Astrocyte of the spinal cord (primary cell): ENCODE data around the gene EFNB3.

Experiments used
- DNase-seq: peaks from one replicate; pipeline ENCODE4 v3.0.0; 2011; ENCODE audit warnings: low read depth, low spot score
- H3K4me3 ChIP-seq: 2 replicates; pipeline ENCODE4 v1.5.1; 2011; ENCODE audit warnings: low read depth, mild to moderate bottlenecking, low read length, moderate library complexity
- CTCF ChIP-seq: IDR thresholded peaks from 2 replicates; pipeline ENCODE4 v1.5.1; 2012; ENCODE audit warnings: low read depth, mild to moderate bottlenecking, low read length, inconsistent platforms
- in situ Hi-C: cut with HindIII; loops from 2 replicates; pipeline ENCODE4 v1.10.0; 2017; ENCODE audit warnings: low sequenced_read_pairs

Gene EFNB3

GRCh38 chr17:7713782-7714181, 8.8 kb downstream of the EFNB3 start:
- DNase-seq, result no peak
- in situ Hi-C loops, result no loop called here

GRCh38 chr17:7714721-7715594, 10.0 kb downstream of the EFNB3 start:
- in situ Hi-C loops, result no loop called here
- H3K4me3 ChIP-seq, result no peak overlapping the region
- no peak for DNase-seq
- TF ChIP-seq CTCF, result no peak

More at GRCh38 chr17:7713782-7714181, 8.8 kb downstream of the EFNB3 start:
- H3K4me3 ChIP-seq, result no peak overlapping the region
- no peak for TF ChIP-seq CTCF

- TF ChIP-seq CTCF, result no peak
- DNase-seq, result no peak
- H3K4me3 ChIP-seq, result peak overlapping the region; percentile 62
- in situ Hi-C loops, result no loop called here
Observed at GRCh38 chr17:7715936-7716886, 11.2 kb downstream of the EFNB3 start.

GRCh38 chr17:7716901-7717755, 12.1 kb downstream of the EFNB3 start, which contains the start of gene DNAH2:
Gene DNAH2, plus strand, starts transcription at chr17:7717744. Its CDS starts 1,991 bp downstream, at chr17:7719735.
- peak; percentile 89 for DNase-seq
- peak; percentile 61 for TF ChIP-seq CTCF
- in situ Hi-C loops, result no loop called here
- H3K4me3 ChIP-seq, result peak within 1 kb of the TSS; percentile 62

GRCh38 chr17:7717756-7718350, 12.9 kb downstream of the EFNB3 start:
- H3K4me3 ChIP-seq, result peak overlapping the region; percentile 62
- no peak for TF ChIP-seq CTCF
- no peak for DNase-seq
- in situ Hi-C loops, result no loop called here

- no peak for DNase-seq
- H3K4me3 ChIP-seq, result no peak overlapping the region
- TF ChIP-seq CTCF, result no peak
- in situ Hi-C loops, result no loop called here
Observed at GRCh38 chr17:7719661-7720060, 14.7 kb downstream of the EFNB3 start.
